ENCODE data around the gene LIN28A. TPM values are rescaled to one million over a fixed set of nuclear protein-coding genes. Genes with fewer than 3 reads are reported as not detected.
A peak's percentile ranks its signal among the peaks of the same experiment; 100 is the strongest.
"Not testable (repeated sequence)": the region's sequence is repeated elsewhere in the genome, so short reads cannot be mapped to it uniquely, and the experiment has no call there.

The LIN28A gene
- total and polyA plus RNA-seq, 3 experiments from 2014 or later, result not detected

GRCh38 chr1:26368006-26368405, 42.6 kb upstream of the LIN28A start:
- no peaks in the 10 kb centered on the region for H3K36me3 ChIP-seq (ENCODE audit: insufficient read depth, low read length)
- Mint-ChIP-seq H3K9me3 (peaks cover 0 to 5% (median 0%) of the 10 kb centered on the region in 5 donors), H3K4me1 (peaks cover 58 to 77% (median 65%) of the 10 kb centered on the region in 3 donors), H3K27me3 (peaks cover 0 to 5% of the 10 kb centered on the region in 2 donors), H3K4me3 (peak overlapping the region; percentile 23 to 82 (median 65)), H3K36me3 (peaks cover 0 to 4% (median 4%) of the 10 kb centered on the region in 3 donors), H3K27ac (peak overlapping the region in 5 of 8 donors; percentile 31 to 70 (median 60))
- H3K27ac ChIP-seq (ENCODE audit: low read depth, low read length), result no peak overlapping the region
- DNase-seq, result no peak
- peaks cover 60% of the 10 kb centered on the region for H3K4me1 ChIP-seq (ENCODE audit: insufficient read depth, low read length)
- no peaks in the 10 kb centered on the region for H3K9me3 ChIP-seq (ENCODE audit: low read length)
- no peaks in the 10 kb centered on the region for H3K27me3 ChIP-seq (ENCODE audit: insufficient read depth, low read length, poor library complexity, severe bottlenecking)
- CTCF ChIA-PET, result interaction anchor here (1.1 kb wide), 2 partner anchors 9 to 23 kb away, joined by 3 to 4 read pairs; no protein-coding TSS in a partner anchor
- POLR2A ChIA-PET, result interaction anchor here (0.5 kb wide), 1 partner anchor 40 kb away, joined by 3 read pairs; no protein-coding TSS in a partner anchor
- H3K4me3 ChIP-seq (ENCODE audit: low read length), result no peak overlapping the region

- Histone ChIP-seq H3K4me3 (ENCODE audit: low read length) (no peak overlapping the region), H3K4me1 (ENCODE audit: insufficient read depth, low read length) (peaks cover 60% of the 10 kb centered on the region), H3K27ac (ENCODE audit: low read depth, low read length) (no peak overlapping the region), H3K36me3 (ENCODE audit: insufficient read depth, low read length) (no peaks in the 10 kb centered on the region), H3K9me3 (ENCODE audit: low read length) (no peaks in the 10 kb centered on the region), H3K27me3 (ENCODE audit: insufficient read depth, low read length, poor library complexity, severe bottlenecking) (no peaks in the 10 kb centered on the region)
- CTCF ChIA-PET, result interaction anchor here (1.1 kb wide), 2 partner anchors 10 to 22 kb away, joined by 3 to 4 read pairs; no protein-coding TSS in a partner anchor
- Mint-ChIP-seq H3K27ac (peak overlapping the region in 6 of 8 donors; percentile 12 to 70 (median 41)), H3K36me3 (peaks cover 0 to 4% (median 4%) of the 10 kb centered on the region in 3 donors), H3K9me3 (peaks cover 0 to 5% (median 0%) of the 10 kb centered on the region in 5 donors), H3K4me1 (peaks cover 58 to 77% (median 65%) of the 10 kb centered on the region in 3 donors), H3K4me3 (peak overlapping the region in 6 of 7 donors; percentile 21 to 82 (median 66)), H3K27me3 (peaks cover 0 to 4% of the 10 kb centered on the region in 2 donors)
- POLR2A ChIA-PET, result no interaction called here
- DNase-seq, result no peak
Measured at GRCh38 chr1:26368486-26368885, 42.1 kb upstream of the LIN28A start.

GRCh38 chr1:26370591-26371382, 39.8 kb upstream of the LIN28A start:
- no peaks in the 10 kb centered on the region for H3K27me3 ChIP-seq (ENCODE audit: insufficient read depth, low read length, poor library complexity, severe bottlenecking)
- DNase-seq, result peak in 2 of 5 donors; percentile 46 to 55
- H3K4me3 ChIP-seq (ENCODE audit: low read length), result peak overlapping the region; percentile 25
- H3K27ac Mint-ChIP-seq, result peak overlapping the region; percentile 30 to 94 (median 80)
- H3K4me1 Mint-ChIP-seq, result peaks cover 64 to 81% (median 71%) of the 10 kb centered on the region in 3 donors
- peak overlapping the region; percentile 56 to 90 (median 82) for H3K4me3 Mint-ChIP-seq
- H3K36me3 ChIP-seq (ENCODE audit: insufficient read depth, low read length), result no peaks in the 10 kb centered on the region
- POLR2A ChIA-PET, result interaction anchor here (0.9 to 1.5 kb wide), 5 partner anchors 8 to 83 kb away, joined by 3 to 6 read pairs (median 3); no protein-coding TSS in a partner anchor
- H3K9me3 Mint-ChIP-seq, result peaks cover 0 to 5% (median 0%) of the 10 kb centered on the region in 5 donors
- CTCF ChIA-PET, result interaction anchor here (1.3 to 2.4 kb wide), 7 partner anchors 8 to 86 kb away, joined by 4 to 14 read pairs (median 11); no protein-coding TSS in a partner anchor
- H3K27ac ChIP-seq (ENCODE audit: low read depth, low read length), result peak overlapping the region; percentile 8
- H3K9me3 ChIP-seq (ENCODE audit: low read length), result no peaks in the 10 kb centered on the region
- peaks cover 0 to 4% (median 4%) of the 10 kb centered on the region in 3 donors for H3K36me3 Mint-ChIP-seq
- peaks cover 73% of the 10 kb centered on the region for H3K4me1 ChIP-seq (ENCODE audit: insufficient read depth, low read length)
- H3K27me3 Mint-ChIP-seq, result no peaks in the 10 kb centered on the region

DNA sequence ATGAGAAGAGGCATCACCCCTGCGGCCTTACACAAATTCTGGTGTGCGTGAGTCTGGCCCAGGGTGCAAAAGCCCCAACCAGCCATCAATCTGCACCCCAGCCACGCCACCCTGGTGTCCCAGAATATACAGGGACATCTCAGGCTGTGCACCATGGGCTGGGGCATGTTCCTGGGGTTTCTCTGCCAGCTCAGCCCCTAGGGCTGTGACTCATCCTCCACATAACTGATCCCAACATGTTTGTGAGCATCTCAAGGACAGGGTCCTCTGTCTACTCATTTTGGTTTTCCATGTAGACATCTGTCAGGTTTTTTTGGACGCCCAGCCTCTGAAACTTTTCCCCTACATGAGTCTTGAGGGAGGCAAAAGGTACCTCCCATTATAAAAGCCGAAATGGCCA, 38.6 kb upstream of the LIN28A start:
- no peak overlapping the region for H3K4me3 ChIP-seq (ENCODE audit: low read length)

DNA sequence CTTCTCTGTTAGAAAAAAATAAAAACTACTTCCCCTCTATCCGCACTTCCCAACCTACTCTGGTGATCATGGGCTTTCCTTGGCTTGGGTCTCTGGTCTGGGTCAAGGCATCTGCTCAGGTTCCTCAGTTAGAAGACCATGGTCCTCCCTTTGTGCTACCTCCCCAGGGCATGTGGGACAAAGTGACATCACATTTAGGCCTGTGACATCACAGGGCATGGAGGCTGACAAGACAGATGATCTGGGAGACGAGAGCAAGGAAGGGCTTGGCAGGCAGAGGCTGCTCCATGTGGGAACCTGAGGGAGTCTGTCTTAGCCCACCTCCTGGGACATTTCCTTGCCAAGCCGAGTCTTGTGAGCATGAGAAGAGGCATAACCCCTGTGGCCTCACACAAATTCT, 38.0 kb upstream of the LIN28A start, which contains the start of gene ZNF683:
TSS of gene ZNF683 (minus strand) at position 140 of the 400 bp plus-strand sequence. CDS start 4,179 bp downstream, outside the sequence.
- Mint-ChIP-seq H3K27ac (peak within 1 kb of the TSS; percentile 48 to 93 (median 80)), H3K4me3 (peak within 1 kb of the TSS; percentile 30 to 90 (median 70)), H3K4me1 (peaks cover 81 to 92% (median 89%) of the 10 kb centered on the region in 3 donors)
- H3K9me3 ChIP-seq (ENCODE audit: low read length); H3K27ac ChIP-seq (ENCODE audit: low read depth, low read length); H3K27me3 Mint-ChIP-seq; H3K36me3 ChIP-seq (ENCODE audit: insufficient read depth, low read length); DNase-seq; H3K36me3 Mint-ChIP-seq; H3K27me3 ChIP-seq (ENCODE audit: insufficient read depth, low read length, poor library complexity, severe bottlenecking); H3K9me3 Mint-ChIP-seq: not testable (repeated sequence)
- Histone ChIP-seq H3K4me3 (ENCODE audit: low read length) (peak within 1 kb of the TSS; percentile 3), H3K4me1 (ENCODE audit: insufficient read depth, low read length) (peaks cover 89% of the 10 kb centered on the region)
- POLR2A ChIA-PET, result interaction anchor here (0.8 kb wide), 1 partner anchor 12 kb away, joined by 3 read pairs; no protein-coding TSS in a partner anchor
- CTCF ChIA-PET, result interaction anchor here (0.7 to 8.6 kb wide), 7 partner anchors 9 to 86 kb away, joined by 3 to 144 read pairs (median 6); no protein-coding TSS in a partner anchor

More for the DNA sequence above, 38.6 kb upstream of the LIN28A start:
- no peaks in the 10 kb centered on the region for H3K36me3 ChIP-seq (ENCODE audit: insufficient read depth, low read length)
- no peak for DNase-seq
- H3K9me3 Mint-ChIP-seq, result peaks cover 0 to 5% (median 0%) of the 10 kb centered on the region in 5 donors
- H3K27me3 ChIP-seq (ENCODE audit: insufficient read depth, low read length, poor library complexity, severe bottlenecking), result no peaks in the 10 kb centered on the region
- H3K4me1 ChIP-seq (ENCODE audit: insufficient read depth, low read length), result peaks cover 86% of the 10 kb centered on the region
- POLR2A ChIA-PET, result no interaction called here
- peak overlapping the region in 5 of 7 donors; percentile 12 to 71 (median 49) for H3K4me3 Mint-ChIP-seq
- peaks cover 0 to 4% (median 1%) of the 10 kb centered on the region in 3 donors for H3K36me3 Mint-ChIP-seq
- no peak overlapping the region for H3K27ac ChIP-seq (ENCODE audit: low read depth, low read length)
- H3K27ac Mint-ChIP-seq, result peak overlapping the region in 6 of 8 donors; percentile 60 to 88 (median 76)
- CTCF ChIA-PET, result interaction anchor here (1.0 kb wide), 1 partner anchor 8 kb away, joined by 5 read pairs; no protein-coding TSS in a partner anchor
- peaks cover 75 to 90% (median 83%) of the 10 kb centered on the region in 3 donors for H3K4me1 Mint-ChIP-seq
- no peaks in the 10 kb centered on the region for H3K9me3 ChIP-seq (ENCODE audit: low read length)
- no peaks in the 10 kb centered on the region for H3K27me3 Mint-ChIP-seq

GRCh38 chr1:26373281-26373680, 37.3 kb upstream of the LIN28A start:
- Histone ChIP-seq H3K4me3 (ENCODE audit: low read length) (peak overlapping the region; percentile 3), H3K9me3 (ENCODE audit: low read length) (no peaks in the 10 kb centered on the region), H3K4me1 (ENCODE audit: insufficient read depth, low read length) (peaks cover 90% of the 10 kb centered on the region), H3K36me3 (ENCODE audit: insufficient read depth, low read length) (no peaks in the 10 kb centered on the region), H3K27ac (ENCODE audit: low read depth, low read length) (no peak overlapping the region), H3K27me3 (ENCODE audit: insufficient read depth, low read length, poor library complexity, severe bottlenecking) (no peaks in the 10 kb centered on the region)
- Mint-ChIP-seq H3K9me3 (peaks cover 0 to 5% (median 0%) of the 10 kb centered on the region in 5 donors), H3K4me3 (peak overlapping the region; percentile 1 to 71 (median 55)), H3K27me3 (peaks cover 0 to 1% of the 10 kb centered on the region in 2 donors), H3K4me1 (peaks cover 81 to 92% (median 90%) of the 10 kb centered on the region in 3 donors), H3K27ac (peak overlapping the region; percentile 48 to 93 (median 80)), H3K36me3 (peaks cover 0 to 4% (median 0%) of the 10 kb centered on the region in 3 donors)
- POLR2A ChIA-PET, result interaction anchor here (0.8 kb wide), 1 partner anchor 13 kb away, joined by 3 read pairs; no protein-coding TSS in a partner anchor
- DNase-seq, result peak; percentile 27 to 69 (median 51)
- CTCF ChIA-PET, result interaction anchor here (0.7 to 8.6 kb wide), 14 partner anchors 9 to 203 kb away, joined by 3 to 144 read pairs (median 6); partner anchors contain the start of genes CEP85 and ZNF593

DNA sequence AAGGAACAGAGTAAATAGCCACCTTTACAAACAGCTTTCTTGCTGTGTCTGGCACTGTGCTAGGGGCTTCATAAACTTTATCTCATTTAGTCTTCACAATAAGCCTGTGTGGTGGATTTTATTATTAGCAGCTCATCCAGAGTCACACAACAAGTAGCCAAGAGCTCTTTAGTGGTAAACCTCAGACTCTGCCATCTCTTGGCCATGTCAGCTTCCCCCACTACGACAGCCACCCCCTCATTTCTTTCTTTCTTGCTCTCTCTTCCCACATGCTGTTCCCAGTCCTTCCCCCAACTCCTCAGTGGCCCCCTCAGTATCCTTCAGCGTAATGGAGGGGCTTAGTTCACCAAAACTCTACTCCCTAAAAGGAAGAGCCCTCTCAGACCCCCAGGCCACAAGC, 36.8 kb upstream of the LIN28A start:
- peaks cover 83 to 92% (median 91%) of the 10 kb centered on the region in 3 donors for H3K4me1 Mint-ChIP-seq
- H3K9me3 Mint-ChIP-seq, result peaks cover 0 to 5% (median 0%) of the 10 kb centered on the region in 5 donors
- peaks cover 0 to 7% (median 0%) of the 10 kb centered on the region in 3 donors for H3K36me3 Mint-ChIP-seq
- no peaks in the 10 kb centered on the region for H3K9me3 ChIP-seq (ENCODE audit: low read length)
- no peaks in the 10 kb centered on the region for H3K27me3 ChIP-seq (ENCODE audit: insufficient read depth, low read length, poor library complexity, severe bottlenecking)
- DNase-seq, result no peak
- CTCF ChIA-PET, result interaction anchor here (0.8 to 8.6 kb wide), 14 partner anchors 8 to 204 kb away, joined by 3 to 144 read pairs (median 6); partner anchors contain the start of genes CEP85 and ZNF593
- POLR2A ChIA-PET, result interaction anchor here (1.1 kb wide), 1 partner anchor 10 kb away, joined by 3 read pairs; no protein-coding TSS in a partner anchor
- H3K27me3 Mint-ChIP-seq, result peaks cover 0 to 3% of the 10 kb centered on the region in 2 donors
- H3K4me3 ChIP-seq (ENCODE audit: low read length), result no peak overlapping the region
- no peaks in the 10 kb centered on the region for H3K36me3 ChIP-seq (ENCODE audit: insufficient read depth, low read length)
- H3K4me1 ChIP-seq (ENCODE audit: insufficient read depth, low read length), result peaks cover 95% of the 10 kb centered on the region
- H3K27ac Mint-ChIP-seq, result peak overlapping the region; percentile 60 to 93 (median 78)
- H3K27ac ChIP-seq (ENCODE audit: low read depth, low read length), result no peak overlapping the region
- peak overlapping the region; percentile 1 to 71 (median 65) for H3K4me3 Mint-ChIP-seq
